H9 (cell line): ENCODE results near the gene ANKRD28. TPM values are rescaled to one million over a fixed set of nuclear protein-coding genes. Genes with fewer than 3 reads are reported as not detected.

ENCODE experiments used
- DNase-seq: peaks from one replicate; pipeline ENCODE4 v3.0.0-alpha.2; 2017
- H2AFZ ChIP-seq: one replicate; pipeline ENCODE4 v1.6.1; 2013; ENCODE audit warnings: mild to moderate bottlenecking, low read length, control low read depth, moderate library complexity
- H2AK5ac ChIP-seq: 2 replicates; pipeline ENCODE4 v1.6.1; 2013; ENCODE audit warnings: low read length, control low read depth, mixed read lengths; ENCODE audit not compliant: insufficient read length
- H2BK120ac ChIP-seq: one replicate; pipeline ENCODE4 v1.6.1; 2013; ENCODE audit warnings: low read depth, mild to moderate bottlenecking, low read length, control low read depth, inconsistent platforms; ENCODE audit not compliant: poor library complexity, severe bottlenecking
- H2BK12ac ChIP-seq: 2 replicates; pipeline ENCODE4 v1.6.1; 2013; ENCODE audit warnings: low read length, control low read depth, mixed read lengths, low read depth; ENCODE audit not compliant: insufficient read length
- H2BK15ac ChIP-seq: 2 replicates; pipeline ENCODE4 v1.6.1; 2013; ENCODE audit warnings: low read depth, low read length, control low read depth
- H2BK20ac ChIP-seq: one replicate; pipeline ENCODE4 v1.6.1; 2013; ENCODE audit warnings: low read depth, mild to moderate bottlenecking, low read length, control low read depth, inconsistent platforms; ENCODE audit not compliant: poor library complexity, severe bottlenecking
- H2BK5ac ChIP-seq: 2 replicates; pipeline ENCODE4 v1.6.1; 2013; ENCODE audit warnings: low read length, control low read depth, mixed read lengths; ENCODE audit not compliant: insufficient read length
- H3K14ac ChIP-seq: 2 replicates; pipeline ENCODE4 v1.6.1; 2013; ENCODE audit warnings: low read length, control low read depth; ENCODE audit not compliant: insufficient read depth
- H3K18ac ChIP-seq: 2 replicates; pipeline ENCODE4 v1.6.1; 2013; ENCODE audit warnings: low read depth, mild to moderate bottlenecking, mixed read lengths, low read length, control low read depth; ENCODE audit not compliant: insufficient read length
- H3K23ac ChIP-seq: 2 replicates; pipeline ENCODE4 v1.6.1; 2013; ENCODE audit warnings: low read length, control low read depth, mixed read lengths, low read depth; ENCODE audit not compliant: insufficient read length
- H3K23me2 ChIP-seq: 2 replicates; pipeline ENCODE4 v1.6.1; 2013; ENCODE audit warnings: low read depth, mild to moderate bottlenecking, mixed read lengths, low read length, control low read depth; ENCODE audit not compliant: insufficient read length, poor library complexity, severe bottlenecking
- H3K27ac ChIP-seq: 2 replicates; pipeline ENCODE4 v1.5.1; 2013; ENCODE audit warnings: low read length, control low read depth, mixed read lengths, low read depth; ENCODE audit not compliant: insufficient read length
- H3K27me3 ChIP-seq: 2 replicates; pipeline ENCODE4 v1.6.1; 2013; ENCODE audit warnings: low read length, control low read depth, inconsistent platforms; ENCODE audit not compliant: insufficient read depth
- H3K4ac ChIP-seq: 2 replicates; pipeline ENCODE4 v1.6.1; 2013; ENCODE audit warnings: low read depth, mild to moderate bottlenecking, control low read depth, inconsistent platforms, low read length, moderate library complexity
- H3K4me1 ChIP-seq: 2 replicates; pipeline ENCODE4 v1.6.1; 2013; ENCODE audit warnings: low read length, control low read depth, inconsistent platforms; ENCODE audit not compliant: insufficient read depth
- H3K4me2 ChIP-seq: 2 replicates; pipeline ENCODE4 v1.6.1; 2013; ENCODE audit warnings: low read length, control low read depth, mixed read lengths; ENCODE audit not compliant: insufficient read length, insufficient read depth
- H3K56ac ChIP-seq: 2 replicates; pipeline ENCODE4 v1.6.1; 2013; ENCODE audit warnings: low read depth, mild to moderate bottlenecking, mixed read lengths, low read length, control low read depth; ENCODE audit not compliant: insufficient read length
- H3K79me1 ChIP-seq: 2 replicates; pipeline ENCODE4 v1.6.1; 2013; ENCODE audit warnings: low read depth, mild to moderate bottlenecking, moderate library complexity, low read length, control low read depth, inconsistent platforms; ENCODE audit not compliant: insufficient read depth, poor library complexity, severe bottlenecking
- H3K79me2 ChIP-seq: 2 replicates; pipeline ENCODE4 v1.6.1; 2013; ENCODE audit warnings: low read length, control low read depth, inconsistent platforms; ENCODE audit not compliant: insufficient read depth
- H3K9ac ChIP-seq: 2 replicates; pipeline ENCODE4 v1.6.1; 2013; ENCODE audit warnings: low read length, control low read depth, mixed read lengths; ENCODE audit not compliant: insufficient read length; ENCODE audit errors: extremely low read depth
- H3K9me3 ChIP-seq: one replicate; pipeline ENCODE4 v1.6.1; 2013; ENCODE audit warnings: low read depth, low read length, inconsistent platforms; ENCODE audit not compliant: control insufficient read depth
- H3T11ph ChIP-seq: one replicate; pipeline ENCODE4 v1.6.1; 2013; ENCODE audit warnings: mild to moderate bottlenecking, low read length, control low read depth, inconsistent platforms
- H4K20me1 ChIP-seq: one replicate; pipeline ENCODE4 v1.6.1; 2013; ENCODE audit not compliant: control insufficient read depth, insufficient read length, insufficient read depth
- H4K5ac ChIP-seq: 2 replicates; pipeline ENCODE4 v1.6.1; 2013; ENCODE audit warnings: low read depth, mild to moderate bottlenecking, mixed read lengths, low read length, control low read depth; ENCODE audit not compliant: insufficient read length
- H4K8ac ChIP-seq: replicated peaks from 2 replicates; pipeline ENCODE4 v1.6.1; 2013; ENCODE audit warnings: low read length, control low read depth, mixed read lengths, low read depth; ENCODE audit not compliant: insufficient read length
- H4K91ac ChIP-seq: 2 replicates; pipeline ENCODE4 v1.6.1; 2013; ENCODE audit warnings: low read depth, mild to moderate bottlenecking, moderate library complexity, mixed read lengths, low read length, control low read depth; ENCODE audit not compliant: insufficient read length
- H3K27ac Mint-ChIP-seq, 3 experiments: 2 replicates in 2 of 3; 3 replicates in 1 of 3; pipeline ENCODE4 v1.8.0; 2020 to 2021; ENCODE audit warnings: mixed read lengths in 3 of 3, mild to moderate bottlenecking in 1 of 3, moderate library complexity in 1 of 3
- H3K27me3 Mint-ChIP-seq: 2 replicates; pipeline ENCODE4 v1.8.0; 2021; ENCODE audit warnings: low read depth, mild to moderate bottlenecking, moderate library complexity, mixed read lengths
- H3K36me3 Mint-ChIP-seq, 3 experiments: 2 replicates in 2 of 3; 3 replicates in 1 of 3; pipeline ENCODE4 v1.8.0; 2020 to 2021; ENCODE audit warnings: low read depth in 3 of 3, mixed read lengths in 3 of 3; ENCODE audit not compliant: insufficient read depth in 1 of 3
- H3K4me1 Mint-ChIP-seq, 2 experiments: 2 replicates each; pipeline ENCODE4 v1.8.0; 2020; ENCODE audit warnings: mixed read lengths in 2 of 2
- H3K4me3 Mint-ChIP-seq, 2 experiments: 2 replicates in 1 of 2; 3 replicates in 1 of 2; pipeline ENCODE4 v1.8.0; 2020 to 2021; ENCODE audit warnings: mild to moderate bottlenecking in 2 of 2, mixed read lengths in 2 of 2, moderate library complexity in 1 of 2
- H3K9me3 Mint-ChIP-seq, 2 experiments: 2 replicates in 1 of 2; 3 replicates in 1 of 2; pipeline ENCODE4 v1.8.0; 2020; ENCODE audit warnings: mild to moderate bottlenecking in 2 of 2, mixed read lengths in 2 of 2, moderate library complexity in 1 of 2
- WGBS: extraction: QIAGEN DNeasy Blood & Tissue Kit; methylation state at CpG from one replicate; pipeline ENCODE4 v1.1.7; 2013; ENCODE audit warnings: missing lambda C conversion rate, low lambda C conversion rate, mixed read lengths; ENCODE audit not compliant: insufficient read length; ENCODE audit errors: extremely low coverage; 5-methylcytosine and 5-hydroxymethylcytosine counted together
- total RNA-seq: library from RNA; stranded (reverse); gene quantifications from 2 replicates; pipeline ENCODE4 v1.2.1, GENCODE V29; 2021
- TF ChIP-seq, protein P1 (sequence below): fragments of 200-600 bp; sonication (generic); conservative IDR thresholded peaks from 3 replicates; pipeline ENCODE4 v1.8.0; 2021; ENCODE audit warnings: antibody characterized with exemption, mild to moderate bottlenecking

The ANKRD28 gene
- total RNA-seq, 1 experiment from 2014 or later, result 59.0 TPM

DNA sequence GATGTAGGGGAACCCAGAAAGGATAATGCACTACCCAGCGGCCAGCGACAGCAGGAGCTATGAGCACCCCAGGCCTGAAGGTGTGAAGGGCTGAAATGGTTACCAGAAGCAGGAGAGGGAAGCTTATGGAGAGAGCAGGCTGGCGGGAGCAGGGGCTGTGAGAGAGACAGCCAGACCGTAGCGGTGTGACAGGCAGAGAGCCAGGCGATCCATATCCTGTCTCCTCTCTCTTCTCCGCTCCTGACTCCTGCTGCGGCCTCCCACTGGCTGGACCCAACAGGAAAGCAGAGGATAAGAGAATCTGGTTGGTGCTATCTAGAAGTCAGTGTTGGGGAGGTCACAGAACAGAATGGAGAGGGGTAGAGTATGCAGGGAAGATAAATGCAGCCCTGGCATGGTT lies 146.4 kb downstream of the ANKRD28 start:
- Histone ChIP-seq H2BK15ac (no peak overlapping the region), H4K91ac (no peak overlapping the region), H2BK120ac (no peak overlapping the region), H3K14ac (peak overlapping the region; percentile 73), H3K79me1 (no peaks in the 10 kb centered on the region), H3T11ph (no peak overlapping the region), H4K20me1 (no peaks in the 10 kb centered on the region), H3K9ac (no peak overlapping the region), H2AK5ac (no peak overlapping the region), H2BK12ac (no peak overlapping the region), H3K18ac (no peak overlapping the region), H2BK20ac (no peak overlapping the region), H2AFZ (no peak overlapping the region), H3K4me1 (no peaks in the 10 kb centered on the region; the same call in 1 of the 2 replicates), H3K4ac (no peak overlapping the region), H3K27me3 (no peaks in the 10 kb centered on the region), H3K23ac (no peak overlapping the region), H3K27ac (no peak overlapping the region), H3K9me3 (no peaks in the 10 kb centered on the region), H3K23me2 (no peaks in the 10 kb centered on the region), H2BK5ac (no peak overlapping the region), H3K4me2 (no peak overlapping the region), H4K8ac (no peak overlapping the region), H3K56ac (no peak overlapping the region), H3K79me2 (no peaks in the 10 kb centered on the region), H4K5ac (no peak overlapping the region)
- peak overlapping the region in 1 of 3 experiments; percentile 45; a peak in 1 of 7 replicates for H3K27ac Mint-ChIP-seq
- H3K27me3 Mint-ChIP-seq, result no peaks in the 10 kb centered on the region
- H3K36me3 Mint-ChIP-seq, result peaks cover 5 to 11% (median 10%) of the 10 kb centered on the region in 3 experiments
- peaks cover 6 to 14% of the 10 kb centered on the region in 2 experiments for H3K9me3 Mint-ChIP-seq
- peaks cover 24 to 26% of the 10 kb centered on the region in 2 experiments for H3K4me1 Mint-ChIP-seq
- no peak for DNase-seq
- WGBS, result no CpG with 5 or more reads among the region's 8 CpGs
- TF ChIP-seq, protein P1, sequence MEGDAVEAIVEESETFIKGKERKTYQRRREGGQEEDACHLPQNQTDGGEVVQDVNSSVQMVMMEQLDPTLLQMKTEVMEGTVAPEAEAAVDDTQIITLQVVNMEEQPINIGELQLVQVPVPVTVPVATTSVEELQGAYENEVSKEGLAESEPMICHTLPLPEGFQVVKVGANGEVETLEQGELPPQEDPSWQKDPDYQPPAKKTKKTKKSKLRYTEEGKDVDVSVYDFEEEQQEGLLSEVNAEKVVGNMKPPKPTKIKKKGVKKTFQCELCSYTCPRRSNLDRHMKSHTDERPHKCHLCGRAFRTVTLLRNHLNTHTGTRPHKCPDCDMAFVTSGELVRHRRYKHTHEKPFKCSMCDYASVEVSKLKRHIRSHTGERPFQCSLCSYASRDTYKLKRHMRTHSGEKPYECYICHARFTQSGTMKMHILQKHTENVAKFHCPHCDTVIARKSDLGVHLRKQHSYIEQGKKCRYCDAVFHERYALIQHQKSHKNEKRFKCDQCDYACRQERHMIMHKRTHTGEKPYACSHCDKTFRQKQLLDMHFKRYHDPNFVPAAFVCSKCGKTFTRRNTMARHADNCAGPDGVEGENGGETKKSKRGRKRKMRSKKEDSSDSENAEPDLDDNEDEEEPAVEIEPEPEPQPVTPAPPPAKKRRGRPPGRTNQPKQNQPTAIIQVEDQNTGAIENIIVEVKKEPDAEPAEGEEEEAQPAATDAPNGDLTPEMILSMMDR, result no peak
- no peak overlapping the region for H3K4me3 Mint-ChIP-seq
